NCI-H774 (cell line): ENCODE measurements around the gene EIF5A2.

Experiments
- DNase-seq: peaks from one replicate; lab custom pipeline; 2025; lab: John Stamatoyannopoulos, UW

EIF5A2 gene

GRCh38 chr3:170852324-170852723 lies 56.1 kb downstream of the EIF5A2 start:
- DNase-seq, result no peak

DNA sequence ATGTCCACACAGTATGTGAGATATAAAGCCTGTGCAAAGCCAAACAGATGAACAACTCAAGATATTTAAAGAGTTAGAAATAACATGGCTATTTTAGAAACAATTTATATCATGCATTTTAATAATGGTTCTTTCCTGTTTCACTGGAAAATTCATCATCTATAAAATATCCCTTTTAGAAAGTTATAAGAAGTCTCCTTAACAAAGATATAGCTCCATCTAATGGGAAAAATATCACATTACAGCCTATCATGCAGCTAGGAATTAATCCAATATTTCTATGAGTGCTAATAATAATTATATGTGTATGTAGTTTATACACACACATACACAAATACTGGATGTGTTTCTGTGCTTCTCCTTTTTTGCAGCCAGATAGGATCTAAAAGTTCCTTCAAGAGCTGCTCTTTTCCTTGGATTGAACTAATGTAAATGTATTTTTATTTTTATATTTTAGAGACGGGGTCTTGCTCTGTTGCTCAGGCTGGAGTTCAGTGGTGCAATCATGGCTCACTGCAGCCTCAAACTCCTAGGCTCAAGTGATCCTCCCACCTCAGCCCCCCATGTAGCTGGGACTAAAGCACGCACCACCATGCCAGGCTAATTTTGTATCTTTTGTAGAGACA lies 60.0 kb downstream of the EIF5A2 start:
- no peak for DNase-seq

- DNase-seq, result no peak
Observed at GRCh38 chr3:170844377-170844776, 64.1 kb downstream of the EIF5A2 start.

GRCh38 chr3:170840291-170840859 lies 68.1 kb downstream of the EIF5A2 start:
- no peak for DNase-seq

DNA sequence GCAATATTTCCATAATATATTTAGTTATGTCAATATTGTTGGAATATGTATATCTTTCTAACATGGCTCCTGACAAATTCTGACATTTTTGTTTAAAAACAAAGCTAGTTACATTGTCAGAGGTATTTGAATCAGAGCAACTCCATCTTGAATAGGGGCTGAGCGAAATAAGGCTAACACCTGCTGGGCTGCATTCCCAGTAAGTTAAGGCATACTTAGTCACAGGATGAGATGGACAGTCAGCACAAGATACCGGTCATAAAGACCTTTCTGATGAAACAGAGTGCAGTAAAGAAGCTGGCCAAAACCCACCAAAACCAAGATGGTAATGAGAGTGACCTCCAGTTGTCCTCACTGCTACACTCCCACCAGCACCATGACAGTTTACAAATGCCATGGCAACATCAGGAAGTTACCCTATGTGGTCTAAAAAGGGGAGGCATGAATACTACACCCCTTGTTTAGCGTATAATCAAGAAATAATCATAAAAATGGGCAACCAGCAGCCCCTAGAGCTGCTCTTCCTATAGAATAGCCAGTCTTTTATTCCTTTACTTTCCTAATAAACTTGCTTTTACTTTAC lies 68.8 kb downstream of the EIF5A2 start:
- DNase-seq, result no peak
